Uterus (tissue), 4 donors: Measurements from ENCODE around the gene ST6GALNAC3. TPM values are rescaled to one million over a fixed set of nuclear protein-coding genes. Genes with fewer than 3 reads are reported as not detected.
"Not testable (repeated sequence)": the region's sequence is repeated elsewhere in the genome, so short reads cannot be mapped to it uniquely, and the experiment has no call there.

Source experiments
- DNase-seq, 2 donors: peaks; one replicate each; pipeline ENCODE4 v3.0.0-alpha.2; 2019 to 2020
- H3K27ac ChIP-seq, 2 donors: fragments of 200-600 bp; sonication (generic); 1 replicate in 1 of 2; 2 replicates in 1 of 2; pipeline ENCODE4 v1.5.1; 2016 to 2018
- H3K27me3 ChIP-seq, 2 donors: fragments of 200-600 bp; sonication (generic); one replicate each; pipeline ENCODE4 v1.5.1; 2018 to 2019; ENCODE audit warnings: control low read depth in 1 of 2
- H3K36me3 ChIP-seq, 2 donors: fragments of 200-600 bp; sonication (generic); one replicate each; pipeline ENCODE4 v1.5.1; 2019; ENCODE audit warnings: control low read depth in 1 of 2
- H3K4me1 ChIP-seq, 2 donors: fragments of 200-600 bp; sonication (generic); one replicate each; pipeline ENCODE4 v1.5.1; 2018 to 2019; ENCODE audit warnings: control low read depth in 1 of 2
- H3K4me3 ChIP-seq, 2 donors: fragments of 200-600 bp; sonication (generic); 1 replicate in 1 of 2; 2 replicates in 1 of 2; pipeline ENCODE4 v1.5.1; 2018 to 2019; ENCODE audit warnings: mild to moderate bottlenecking in 1 of 2
- H3K9me3 ChIP-seq, 2 donors: fragments of 200-600 bp; sonication (generic); one replicate each; pipeline ENCODE4 v1.5.1; 2019; ENCODE audit warnings: control low read depth in 1 of 2
- CTCF ChIP-seq, 4 experiments: fragments of 200-600 bp in 2 of 4; fragments of 450-650 bp in 2 of 4; sonication (generic) in 2 of 4; IDR thresholded peaks; one replicate each; pipeline ENCODE4 v1.5.1; 2016 to 2019; ENCODE audit warnings: antibody characterized with exemption in 4 of 4, mild to moderate bottlenecking in 2 of 4, moderate library complexity in 1 of 4
- POLR2A ChIP-seq, 2 donors: fragments of 450-650 bp; IDR thresholded peaks; one replicate each; pipeline ENCODE4 v1.6.1; 2016; ENCODE audit warnings: antibody characterized with exemption in 2 of 2, mild to moderate bottlenecking in 1 of 2, moderate library complexity in 1 of 2
- intact Hi-C: fragments of 100-400 bp; cut with DNase I; formaldehyde crosslinking; loops from one replicate; pipeline ENCODE4 v1.15.1; 2023; ENCODE audit warnings: low total_unique reads
- total RNA-seq, 4 donors: library from RNA; depleted of rRNA in 3 of 4; stranded (reverse); fragments of >200 nt in 3 of 4; gene quantifications; one replicate each; pipeline versions ENCODE4 v1.1.0 to v1.2.4, GENCODE V29; 2014 to 2023
- donor health status: DM: yes; HTN: yes; CAD: no.

The ST6GALNAC3 gene
- total RNA-seq, 4 donors from 2014 or later: 6.7 to 43.4 (median 21.1) TPM

GRCh38 chr1:76234061-76234460, 159.5 kb downstream of the ST6GALNAC3 start:
- H3K9me3 ChIP-seq: no peaks in the 10 kb centered on the region
- no peak for DNase-seq
- H3K4me1 ChIP-seq: no peaks in the 10 kb centered on the region
- H3K27me3 ChIP-seq: no peaks in the 10 kb centered on the region
- intact Hi-C loops: no loop called here
- no peak overlapping the region for H3K27ac ChIP-seq
- no peaks in the 10 kb centered on the region for H3K36me3 ChIP-seq
- H3K4me3 ChIP-seq: no peak overlapping the region
- no peak for TF ChIP-seq POLR2A (IDR thresholded peaks at IDR 0.05)
- TF ChIP-seq CTCF (IDR thresholded peaks at IDR 0.05): no peak

- H3K27ac ChIP-seq: no peak overlapping the region
- intact Hi-C loops: no loop called here
- TF ChIP-seq CTCF (IDR thresholded peaks at IDR 0.05) (no peak), POLR2A (IDR thresholded peaks at IDR 0.05) (no peak)
Observed at GRCh38 chr1:76237211-76237610, 162.7 kb downstream of the ST6GALNAC3 start.

DNA sequence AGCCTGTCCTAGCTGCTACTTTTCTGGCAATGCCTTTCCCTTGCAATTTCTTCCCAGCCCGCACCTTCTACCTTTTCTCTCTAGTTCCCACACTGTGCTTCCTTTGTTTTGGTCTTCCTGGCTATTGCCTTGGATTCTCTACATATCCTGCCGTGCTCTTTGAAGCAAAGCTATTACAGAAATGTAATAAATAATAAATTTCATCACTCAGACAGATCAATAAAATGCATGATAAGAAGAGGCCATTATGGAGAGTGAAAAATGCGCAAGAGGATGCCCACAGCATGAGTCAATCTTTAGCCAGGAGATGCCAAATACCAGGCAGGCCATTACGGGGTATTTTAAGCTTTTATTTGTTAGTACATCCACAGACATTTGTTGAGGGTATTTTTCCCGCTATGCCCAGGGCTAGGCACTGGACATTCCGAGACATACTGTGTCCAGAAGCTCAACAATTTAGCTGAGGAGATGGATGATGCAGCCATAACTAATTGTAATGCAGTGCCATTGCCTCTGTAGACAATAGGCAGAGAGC, 163.6 kb downstream of the ST6GALNAC3 start:
- no peak for TF ChIP-seq CTCF (IDR thresholded peaks at IDR 0.05)
- TF ChIP-seq POLR2A (IDR thresholded peaks at IDR 0.05): no peak
- H3K4me3 ChIP-seq: no peak overlapping the region
- H3K27me3 ChIP-seq: no peaks in the 10 kb centered on the region
- no peak overlapping the region for H3K27ac ChIP-seq
- intact Hi-C loops: no loop called here
- no peaks in the 10 kb centered on the region for H3K36me3 ChIP-seq
- no peaks in the 10 kb centered on the region for H3K4me1 ChIP-seq
- DNase-seq: no peak
- no peaks in the 10 kb centered on the region for H3K9me3 ChIP-seq

More at GRCh38 chr1:76237211-76237610, 162.7 kb downstream of the ST6GALNAC3 start:
- Histone ChIP-seq H3K27me3 (no peaks in the 10 kb centered on the region), H3K4me3 (no peak overlapping the region), H3K4me1 (no peaks in the 10 kb centered on the region), H3K36me3 (no peaks in the 10 kb centered on the region), H3K9me3 (no peaks in the 10 kb centered on the region)
- DNase-seq: no peak

DNA sequence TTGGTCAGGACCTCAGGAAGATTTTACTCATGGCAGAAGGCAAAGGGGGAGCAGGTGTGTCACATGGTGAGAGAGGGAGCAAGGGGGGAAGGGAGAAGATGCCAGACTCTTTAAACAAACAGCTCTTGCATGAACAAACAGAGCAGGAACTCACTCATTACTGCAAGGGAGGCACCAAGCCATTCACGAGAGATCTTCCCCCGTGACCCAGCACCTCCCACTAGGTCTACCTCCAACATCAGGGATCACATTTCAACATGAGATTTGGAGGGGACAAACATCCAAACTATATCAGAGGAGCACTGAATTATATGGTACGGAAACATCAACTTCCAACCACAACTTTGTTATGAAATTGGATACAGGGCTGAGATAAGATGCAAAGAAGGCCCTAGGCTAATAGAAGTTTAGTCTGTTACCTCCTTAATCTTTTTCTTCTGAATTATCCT, 164.9 kb downstream of the ST6GALNAC3 start:
- Histone ChIP-seq H3K9me3 (no peaks in the 10 kb centered on the region), H3K4me3 (no peak overlapping the region), H3K4me1 (no peaks in the 10 kb centered on the region), H3K27ac (no peak overlapping the region), H3K36me3 (no peaks in the 10 kb centered on the region), H3K27me3 (no peaks in the 10 kb centered on the region)
- TF ChIP-seq CTCF (IDR thresholded peaks at IDR 0.05) (no peak), POLR2A (IDR thresholded peaks at IDR 0.05) (no peak)
- intact Hi-C loops: no loop called here
- DNase-seq: no peak

- Histone ChIP-seq H3K27me3 (no peaks in the 10 kb centered on the region), H3K4me1 (no peaks in the 10 kb centered on the region), H3K36me3 (no peaks in the 10 kb centered on the region), H3K9me3 (no peaks in the 10 kb centered on the region), H3K27ac (no peak overlapping the region), H3K4me3 (no peak overlapping the region)
- TF ChIP-seq POLR2A (IDR thresholded peaks at IDR 0.05) (no peak), CTCF (IDR thresholded peaks at IDR 0.05) (no peak)
- no peak for DNase-seq
- intact Hi-C loops: no loop called here
Observed at GRCh38 chr1:76240316-76240715, 165.8 kb downstream of the ST6GALNAC3 start.

DNA sequence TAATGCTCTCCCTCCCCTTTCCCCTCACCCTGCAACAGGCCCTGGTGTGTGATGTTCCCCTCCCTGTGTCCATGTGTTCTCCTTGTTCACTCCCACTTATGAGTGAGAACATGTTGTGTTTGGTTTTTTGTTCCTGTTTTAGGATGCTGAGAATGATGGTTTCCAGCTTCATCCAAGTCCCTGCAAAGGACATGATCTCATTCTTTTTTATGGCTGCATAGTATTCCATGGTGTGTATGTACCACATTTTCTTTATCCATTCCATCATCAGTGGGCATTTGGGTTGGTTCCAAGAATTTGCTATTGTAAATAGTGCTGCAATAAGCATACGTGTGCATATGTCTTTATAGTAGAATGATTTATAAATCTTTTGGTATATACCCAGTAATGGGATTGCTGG, 168.0 kb downstream of the ST6GALNAC3 start:
- H3K4me1 ChIP-seq, H3K9me3 ChIP-seq, H3K36me3 ChIP-seq, DNase-seq, H3K27ac ChIP-seq, H3K4me3 ChIP-seq, H3K27me3 ChIP-seq, intact Hi-C loops: not testable (repeated sequence)
